Peyer's patch (tissue), 4 donors: ENCODE data around the gene VMAC. TPM values are rescaled to one million over a fixed set of nuclear protein-coding genes. Genes with fewer than 3 reads are reported as not detected.

Experiments
- DNase-seq, 3 donors: peaks; one replicate each; pipeline ENCODE4 v3.0.0-alpha.2; 2017 to 2019
- H3K27ac ChIP-seq, 4 donors: fragments of 200-600 bp; sonication (generic); one replicate each; pipeline ENCODE4 v1.5.1; 2016 to 2019
- H3K27me3 ChIP-seq, 2 donors: fragments of 200-600 bp; sonication (generic); one replicate each; pipeline ENCODE4 v1.5.1; 2019
- H3K36me3 ChIP-seq, 3 donors: fragments of 200-600 bp; sonication (generic); one replicate each; pipeline ENCODE4 v1.5.1; 2016 to 2019
- H3K4me1 ChIP-seq, 4 donors: fragments of 200-600 bp; sonication (generic); one replicate each; pipeline ENCODE4 v1.5.1; 2016 to 2019
- H3K4me3 ChIP-seq, 4 donors: fragments of 200-600 bp; sonication (generic); 1 replicate in 3 of 4; 2 replicates in 1 of 4; pipeline ENCODE4 v1.5.1; 2016 to 2019; ENCODE audit warnings: mild to moderate bottlenecking in 1 of 4
- H3K9me3 ChIP-seq, 4 donors: fragments of 200-600 bp; sonication (generic); one replicate each; pipeline ENCODE4 v1.5.1; 2016 to 2019; ENCODE audit warnings: mild to moderate bottlenecking in 1 of 4
- CTCF ChIP-seq, 6 experiments: fragments of 450-650 bp in 4 of 6; fragments of 200-600 bp in 2 of 6; sonication (generic) in 1 of 6; IDR thresholded peaks; one replicate each; pipeline ENCODE4 v1.5.1; 2017 to 2019; ENCODE audit warnings: antibody characterized with exemption in 6 of 6, mild to moderate bottlenecking in 3 of 6, moderate library complexity in 1 of 6
- POLR2A ChIP-seq, 2 donors: fragments of 450-650 bp; IDR thresholded peaks; one replicate each; pipeline ENCODE4 v1.5.1; 2017; ENCODE audit warnings: antibody characterized with exemption in 2 of 2, mild to moderate bottlenecking in 2 of 2, moderate library complexity in 2 of 2
- total RNA-seq, 4 donors: library from RNA; depleted of rRNA; stranded (reverse); fragments of >200 nt; gene quantifications; one replicate each; pipeline ENCODE4 v1.1.0, GENCODE V29; 2016

Gene VMAC
- total RNA-seq, 4 donors from 2014 or later = 9.6 to 24.8 (median 18.4) TPM

- H3K4me1 ChIP-seq = peaks cover 11 to 98% (median 27%) of the 10 kb centered on the region in 4 donors
- TF ChIP-seq POLR2A (IDR thresholded peaks at IDR 0.05) (no peak), CTCF (IDR thresholded peaks at IDR 0.05) (no peak)
- no peak for DNase-seq
- H3K27me3 ChIP-seq = no peaks in the 10 kb centered on the region
- no peak overlapping the region for H3K4me3 ChIP-seq
- H3K27ac ChIP-seq = peak overlapping the region in 2 of 4 donors; percentile 52 to 56
- H3K36me3 ChIP-seq = no peaks in the 10 kb centered on the region
- no peaks in the 10 kb centered on the region for H3K9me3 ChIP-seq
These were observed 51.7 kb downstream of the VMAC start for GRCh38 chr19:5956323-5956722.

GRCh38 chr19:5956728-5957127 is 52.1 kb downstream of the VMAC start:
- Histone ChIP-seq H3K4me3 (no peak overlapping the region), H3K9me3 (no peaks in the 10 kb centered on the region), H3K27me3 (no peaks in the 10 kb centered on the region), H3K36me3 (no peaks in the 10 kb centered on the region), H3K27ac (peak overlapping the region in 2 of 4 donors; percentile 52 to 56), H3K4me1 (peaks cover 15 to 98% (median 27%) of the 10 kb centered on the region in 4 donors)
- no peak for TF ChIP-seq POLR2A (IDR thresholded peaks at IDR 0.05)
- no peak for TF ChIP-seq CTCF (IDR thresholded peaks at IDR 0.05)
- DNase-seq = no peak

- Histone ChIP-seq H3K9me3 (no peaks in the 10 kb centered on the region), H3K4me1 (peaks cover 18 to 98% (median 27%) of the 10 kb centered on the region in 4 donors), H3K27me3 (no peaks in the 10 kb centered on the region), H3K36me3 (no peaks in the 10 kb centered on the region), H3K27ac (peak overlapping the region in 2 of 4 donors; percentile 52 to 56), H3K4me3 (no peak overlapping the region)
- peak in 1 of 3 donors; percentile 72 for DNase-seq
- TF ChIP-seq CTCF (IDR thresholded peaks at IDR 0.05) (no peak), POLR2A (IDR thresholded peaks at IDR 0.05) (no peak)
These were observed 52.5 kb downstream of the VMAC start for GRCh38 chr19:5957170-5957569.

- peaks cover 21 to 100% (median 29%) of the 10 kb centered on the region in 4 donors for H3K4me1 ChIP-seq
- DNase-seq = no peak
- H3K9me3 ChIP-seq = no peaks in the 10 kb centered on the region
- H3K27me3 ChIP-seq = no peaks in the 10 kb centered on the region
- H3K36me3 ChIP-seq = no peaks in the 10 kb centered on the region
- H3K27ac ChIP-seq = peak overlapping the region in 2 of 4 donors; percentile 42 to 52
- TF ChIP-seq POLR2A (IDR thresholded peaks at IDR 0.05) (no peak), CTCF (IDR thresholded peaks at IDR 0.05) (no peak)
- no peak overlapping the region for H3K4me3 ChIP-seq
These were observed 53.6 kb downstream of the VMAC start for GRCh38 chr19:5958074-5958850.

GRCh38 chr19:5958851-5959122 is 54.1 kb downstream of the VMAC start:
- Histone ChIP-seq H3K36me3 (no peaks in the 10 kb centered on the region), H3K4me1 (peaks cover 21 to 97% (median 30%) of the 10 kb centered on the region in 4 donors), H3K4me3 (no peak overlapping the region), H3K27ac (peak overlapping the region in 2 of 4 donors; percentile 31 to 42), H3K9me3 (no peaks in the 10 kb centered on the region), H3K27me3 (no peaks in the 10 kb centered on the region)
- TF ChIP-seq POLR2A (IDR thresholded peaks at IDR 0.05) (no peak), CTCF (IDR thresholded peaks at IDR 0.05) (no peak)
- no peak for DNase-seq
